ENCODE measurements around the gene HCAR1.
"Not testable (repeated sequence)": the region's sequence is repeated elsewhere in the genome, so short reads cannot be mapped to it uniquely, and the experiment has no call there.

HCAR1 gene

GRCh38 chr12:122721057-122721545, 9.5 kb downstream of the HCAR1 start:
- no peak for DNase-seq (ENCODE audit: low read depth)

GRCh38 chr12:122716658-122717057, 14.0 kb downstream of the HCAR1 start, which contains the start of gene HCAR3:
TSS of gene HCAR3 (minus strand) at chr12:122716811. CDS start at chr12:122716737, 74 bp downstream.
- not testable (repeated sequence) for DNase-seq (ENCODE audit: low read depth)

GRCh38 chr12:122715211-122715610, 15.4 kb downstream of the HCAR1 start:
- DNase-seq (ENCODE audit: low read depth) = not testable (repeated sequence)

DNA sequence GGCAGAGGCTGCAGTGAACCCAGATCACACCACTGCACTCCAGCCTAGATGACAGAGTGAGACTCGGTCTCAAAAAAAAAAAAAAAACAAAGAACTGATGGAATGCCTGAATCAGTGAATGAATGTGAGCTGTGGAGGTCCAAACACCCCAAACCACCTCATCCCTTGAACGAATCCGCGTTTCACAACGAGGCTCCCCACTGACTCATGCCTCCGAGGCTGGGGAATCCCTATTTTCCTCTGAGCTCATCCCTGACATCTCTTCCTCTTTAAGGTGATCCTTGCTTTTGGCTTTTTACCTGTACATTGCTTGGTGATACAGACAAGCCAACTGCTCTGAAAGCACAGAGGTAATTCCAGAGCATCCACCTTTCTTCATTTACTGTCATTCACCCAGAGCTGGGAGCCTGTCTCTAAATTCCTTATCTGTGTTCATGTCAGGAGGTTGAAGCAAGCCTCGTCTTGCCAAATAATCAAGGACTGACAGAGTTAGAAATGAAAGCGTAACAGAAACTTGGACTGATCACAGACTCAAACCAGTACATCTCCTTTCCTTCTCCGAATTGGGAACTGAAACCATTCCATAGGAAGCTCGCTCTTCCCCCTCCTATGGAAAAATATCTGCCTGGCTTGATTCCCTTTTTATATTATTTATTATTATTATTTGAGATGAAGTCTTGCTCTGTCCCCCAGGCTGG, 17.0 kb downstream of the HCAR1 start:
- not testable (repeated sequence) for DNase-seq (ENCODE audit: low read depth)

DNA sequence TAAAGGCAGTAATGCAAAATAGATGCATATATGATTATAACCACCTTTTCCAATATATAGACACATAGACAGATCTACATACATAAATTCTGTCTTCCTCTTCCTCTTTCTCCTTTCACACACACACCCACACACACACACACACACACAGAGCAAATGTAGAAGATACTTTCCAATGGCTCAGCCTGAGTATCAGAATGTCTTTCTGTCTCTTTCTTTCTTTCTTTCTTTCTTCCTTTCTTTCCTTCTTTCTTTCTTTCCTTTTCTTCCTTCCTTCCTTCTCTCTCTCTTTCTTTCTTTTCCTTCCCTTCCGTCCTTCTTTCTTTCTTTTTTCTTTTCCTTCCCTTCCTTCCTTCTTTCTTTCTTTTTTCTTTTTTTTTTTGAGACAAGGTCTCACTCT, 19.4 kb downstream of the HCAR1 start:
- DNase-seq (ENCODE audit: low read depth) = not testable (repeated sequence)

DNA sequence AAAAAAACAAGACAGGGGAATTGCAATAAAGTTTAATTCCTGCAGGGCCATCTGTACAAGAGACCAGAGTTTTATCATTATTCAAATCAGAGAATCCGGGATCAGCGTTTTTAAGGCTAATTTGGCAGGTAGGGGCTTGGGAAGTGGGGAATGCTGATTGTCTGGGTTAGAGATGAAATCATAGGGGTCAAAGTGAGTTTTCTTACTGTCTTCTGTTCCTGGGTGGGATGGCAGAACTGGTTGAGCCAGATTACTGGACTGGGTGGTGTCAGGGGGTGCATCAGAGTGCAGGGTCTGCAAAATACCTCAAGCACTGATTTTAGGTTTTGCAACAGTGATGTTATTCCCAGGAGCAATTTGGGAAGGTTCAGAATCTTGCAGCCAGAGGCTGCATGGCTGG, 20.3 kb downstream of the HCAR1 start:
- DNase-seq (ENCODE audit: low read depth) = not testable (repeated sequence)

DNA sequence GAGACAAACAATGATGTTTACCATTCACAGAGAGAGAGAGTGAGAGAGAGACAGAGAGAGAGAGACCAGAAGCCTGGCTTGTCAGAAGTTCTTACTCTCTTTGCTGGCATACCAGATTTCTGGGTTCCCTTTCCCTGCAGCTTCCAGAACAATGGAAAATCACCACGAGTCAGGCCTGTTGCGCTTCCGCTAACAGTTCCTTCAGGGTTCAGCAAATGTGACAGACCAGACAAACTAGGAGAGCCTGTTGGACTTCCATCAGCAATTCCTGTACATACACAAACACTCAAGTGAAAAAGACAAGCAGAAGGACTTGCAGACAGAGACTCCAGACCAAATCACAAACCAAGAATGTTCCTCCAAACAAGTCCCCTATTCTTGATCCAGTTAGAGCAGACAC, 21.4 kb downstream of the HCAR1 start:
- DNase-seq (ENCODE audit: low read depth) = not testable (repeated sequence)

DNA sequence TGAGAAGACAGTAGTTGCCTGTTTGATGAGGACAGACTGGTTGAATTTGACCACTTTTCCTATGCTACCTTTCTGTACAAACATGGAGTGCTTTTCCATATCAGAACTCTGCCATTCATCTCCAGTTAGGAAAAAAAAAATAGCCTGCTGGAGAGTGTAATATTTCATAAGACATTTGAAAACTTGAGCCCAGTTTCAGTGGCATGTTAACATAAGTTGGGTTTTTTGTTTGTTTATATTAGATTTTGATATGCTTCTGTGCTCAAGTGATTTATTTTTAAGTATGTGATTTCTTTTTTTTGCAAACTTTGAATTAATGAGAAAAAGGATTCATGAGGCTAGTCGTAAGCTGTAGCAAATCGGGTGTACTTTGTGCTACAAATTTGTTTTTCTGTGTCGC, 26.8 kb downstream of the HCAR1 start:
- DNase-seq (ENCODE audit: low read depth) = not testable (repeated sequence)

DNA sequence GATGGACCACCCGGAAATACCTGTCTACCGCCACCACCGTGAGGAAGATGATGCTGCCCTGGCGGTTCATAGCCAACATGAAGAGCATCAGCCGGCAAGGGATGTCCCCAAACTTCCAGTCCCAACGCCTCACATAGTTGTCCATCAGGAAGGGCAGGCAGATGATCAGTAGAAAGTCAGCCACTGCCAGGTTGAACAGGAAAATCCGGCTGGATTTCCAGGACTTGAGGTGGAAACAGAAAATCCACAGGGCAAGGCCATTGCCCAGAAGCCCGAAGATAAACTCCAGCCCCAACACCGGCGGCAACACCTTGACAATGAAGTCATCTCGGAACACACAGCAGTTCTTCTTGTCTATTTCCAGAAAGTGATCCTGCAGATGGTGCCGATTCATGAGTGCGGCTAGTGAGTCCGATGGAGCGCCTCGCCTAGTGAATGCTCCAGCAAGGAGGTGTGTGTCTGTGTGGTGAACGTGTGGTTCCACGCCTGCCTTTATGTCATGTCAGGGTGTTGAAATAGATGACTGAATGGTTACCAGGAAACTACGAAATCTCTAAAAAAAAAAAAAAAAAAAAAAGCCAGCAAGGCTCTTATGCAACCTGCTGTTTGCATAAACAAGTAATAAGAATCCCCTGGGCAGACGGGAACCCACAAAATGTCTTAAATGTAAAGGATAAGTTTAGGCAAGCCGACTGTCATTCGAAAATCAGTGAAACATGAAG, 27.6 kb downstream of the HCAR1 start, which contains the start of gene HCAR2:
Gene HCAR2 (minus strand): TSS at position 468 of the 722 bp plus-strand sequence. CDS start 74 bp downstream, at position 394.
- DNase-seq (ENCODE audit: low read depth) = not testable (repeated sequence)

GRCh38 chr12:122701481-122701880, 29.2 kb downstream of the HCAR1 start:
- not testable (repeated sequence) for DNase-seq (ENCODE audit: low read depth)

DNA sequence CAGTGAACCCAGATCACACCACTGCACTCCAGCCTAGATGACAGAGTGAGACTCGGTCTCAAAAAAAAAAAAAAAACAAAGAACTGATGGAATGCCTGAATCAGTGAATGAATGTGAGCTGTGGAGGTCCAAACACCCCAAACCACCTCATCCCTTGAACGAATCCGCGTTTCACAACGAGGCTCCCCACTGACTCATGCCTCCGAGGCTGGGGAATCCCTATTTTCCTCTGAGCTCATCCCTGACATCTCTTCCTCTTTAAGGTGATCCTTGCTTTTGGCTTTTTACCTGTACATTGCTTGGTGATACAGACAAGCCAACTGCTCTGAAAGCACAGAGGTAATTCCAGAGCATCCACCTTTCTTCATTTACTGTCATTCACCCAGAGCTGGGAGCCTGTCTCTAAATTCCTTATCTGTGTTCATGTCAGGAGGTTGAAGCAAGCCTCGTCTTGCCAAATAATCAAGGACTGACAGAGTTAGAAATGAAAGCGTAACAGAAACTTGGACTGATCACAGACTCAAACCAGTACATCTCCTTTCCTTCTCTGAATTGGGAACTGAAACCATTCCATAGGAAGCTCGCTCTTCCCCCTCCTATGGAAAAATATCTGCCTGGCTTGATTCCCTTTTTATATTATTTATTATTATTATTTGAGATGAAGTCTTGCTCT, 30.5 kb downstream of the HCAR1 start:
- DNase-seq (ENCODE audit: low read depth) = not testable (repeated sequence)

GRCh38 chr12:122696922-122697321, 33.7 kb downstream of the HCAR1 start:
- not testable (repeated sequence) for DNase-seq (ENCODE audit: low read depth)

DNA sequence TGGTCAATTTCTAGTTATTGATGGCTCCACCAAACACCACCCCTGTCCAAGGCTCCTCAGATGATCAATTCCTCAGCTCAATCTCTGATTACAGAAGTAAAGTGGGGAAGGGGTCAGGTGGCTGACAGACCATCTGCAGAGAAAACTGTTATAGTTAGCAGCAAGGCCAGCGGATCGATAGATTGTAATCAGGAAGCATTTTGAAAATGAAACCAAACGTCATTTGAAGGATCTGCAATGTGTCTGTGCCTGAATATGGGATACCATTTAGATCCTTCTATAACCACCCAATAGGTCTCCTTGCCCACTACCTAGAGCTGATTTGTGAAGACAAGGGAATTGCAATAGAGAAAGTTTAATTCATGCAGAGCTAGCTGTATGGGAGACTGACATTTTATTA, 39.1 kb downstream of the HCAR1 start:
- no peak for DNase-seq (ENCODE audit: low read depth)

GRCh38 chr12:122688291-122688690, 42.4 kb downstream of the HCAR1 start:
- no peak for DNase-seq (ENCODE audit: low read depth)

GRCh38 chr12:122687086-122687485, 43.6 kb downstream of the HCAR1 start:
- peak; percentile 20 for DNase-seq (ENCODE audit: low read depth)

DNA sequence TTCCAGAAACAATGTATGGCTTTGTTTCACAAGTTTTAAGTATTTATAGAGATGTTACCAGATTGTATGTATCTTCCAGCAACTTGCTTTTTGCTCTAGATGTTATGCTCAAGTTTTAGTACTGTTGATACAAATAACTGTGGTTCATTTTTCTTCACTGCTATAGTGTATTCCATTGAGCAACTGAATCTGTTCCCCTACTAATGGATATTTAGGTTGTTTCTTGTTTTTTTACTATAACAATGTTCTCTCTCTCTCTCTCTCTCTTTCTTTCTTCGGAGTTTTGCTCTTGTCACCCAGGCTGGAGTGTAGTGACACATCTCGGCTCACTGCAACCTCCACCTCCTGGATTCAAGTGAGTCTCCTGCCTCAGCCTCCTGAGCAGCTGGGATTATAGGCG, 44.1 kb downstream of the HCAR1 start:
- DNase-seq (ENCODE audit: low read depth) = no peak

DNA sequence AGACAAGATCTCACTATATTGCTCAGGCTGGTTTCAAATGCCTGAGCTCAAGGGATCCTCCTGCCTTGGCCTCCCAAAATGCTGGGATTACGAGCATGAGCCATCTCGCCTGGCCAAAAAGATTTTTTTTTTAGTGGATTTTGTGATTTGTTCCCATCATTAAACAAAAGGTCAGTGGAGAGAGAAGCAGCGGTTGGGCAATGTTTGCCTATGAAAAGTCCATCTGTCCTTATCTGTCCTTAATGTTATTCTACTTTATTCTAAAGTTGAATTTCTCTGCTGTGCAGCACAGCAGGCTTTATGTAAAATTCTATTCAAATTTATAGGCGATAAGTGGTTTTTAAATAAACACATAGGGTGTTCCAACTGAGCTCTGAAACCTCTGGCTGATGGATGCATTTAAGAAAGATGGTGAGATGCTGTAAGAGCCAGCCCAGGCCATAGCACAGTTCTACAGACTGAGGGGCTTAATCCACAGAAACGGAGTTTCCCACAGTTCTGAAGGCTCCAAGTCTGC, 46.3 kb downstream of the HCAR1 start:
- no peak for DNase-seq (ENCODE audit: low read depth)

DNA sequence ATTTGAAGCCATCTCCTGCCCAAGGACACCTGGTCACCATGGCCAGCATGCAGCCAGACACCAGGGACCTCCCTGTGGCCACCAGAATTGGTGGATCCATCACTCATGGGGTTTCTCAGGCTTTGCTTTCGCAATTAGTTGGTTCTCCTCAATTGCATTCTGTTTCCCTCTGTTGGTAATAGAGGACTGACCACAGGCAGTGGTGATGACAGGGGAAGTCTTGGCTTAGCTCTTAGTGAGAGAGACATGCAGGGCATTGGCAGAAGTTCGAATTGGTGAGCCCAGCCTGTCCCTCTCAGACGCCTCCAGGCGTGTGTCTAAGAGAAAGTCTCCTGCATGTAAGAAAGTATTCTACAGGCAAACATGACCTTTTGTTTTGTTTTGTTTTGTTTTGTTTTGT, 48.8 kb downstream of the HCAR1 start:
- no peak for DNase-seq (ENCODE audit: low read depth)

GRCh38 chr12:122680989-122681388, 49.7 kb downstream of the HCAR1 start:
- not testable (repeated sequence) for DNase-seq (ENCODE audit: low read depth)

GRCh38 chr12:122676781-122677180, 53.9 kb downstream of the HCAR1 start:
- DNase-seq (ENCODE audit: low read depth) = not testable (repeated sequence)
